A549 (cell line): ENCODE data around the gene HLA-DMB. TPM values are rescaled to one million over a fixed set of nuclear protein-coding genes. Genes with fewer than 3 reads are reported as not detected.

Experiments used
- ATAC-seq, 2 experiments: fragments of 200-7000 bp in 1 of 2; fragments of >200 bp in 1 of 2; cut with Nextera tagmentation in 1 of 2; cut with Tn5 transposase in 1 of 2; 3 replicates each; pipeline versions ENCODE4 v1.8.0 to v1.9.1; 2018 to 2020; ENCODE audit warnings: mild to moderate bottlenecking in 1 of 2, moderate library complexity in 1 of 2
- CTCF ChIA-PET: fragments of 300-600 bp; sonication (Branson Sonifier 250); formaldehyde crosslinking; extraction: SDS; loops from one replicate; lab custom pipeline; 2021; ENCODE audit warnings: antibody characterized with exemption, inconsistent platforms; lab: Yijun Ruan, JAX
- POLR2A ChIA-PET: fragments of 350-600 bp; formaldehyde crosslinking; extraction: SDS; loops from one replicate; lab custom pipeline; 2021; ENCODE audit warnings: antibody characterized with exemption, inconsistent platforms; lab: Yijun Ruan, JAX
- DNase-seq, 2 experiments: peaks; one replicate each; pipeline versions ENCODE4 v3.0.0 to v3.0.0-alpha.2; 2011 to 2016; ENCODE audit warnings: low read depth in 1 of 2, low spot score in 1 of 2
- FAIRE-seq: peaks from 2 replicates; lab custom pipeline; 2011; peaks lifted over from hg19 to GRCh38; lab: Jason Lieb, UNC
- H3K27ac ChIP-seq, 2 experiments: fragments of >200 bp; sonication (Bioruptor Twin); formaldehyde crosslinking; 3 replicates each; pipeline ENCODE4 v1.5.1; 2016 to 2017
- H3K4me1 ChIP-seq: fragments of >200 bp; sonication (Bioruptor Twin); formaldehyde crosslinking; 3 replicates; pipeline ENCODE4 v1.6.1; 2016
- H3K4me2 ChIP-seq: fragments of >200 bp; sonication (Bioruptor Twin); formaldehyde crosslinking; 3 replicates; pipeline ENCODE4 v1.6.1; 2016
- H3K4me3 ChIP-seq: fragments of >200 bp; sonication (Bioruptor Twin); formaldehyde crosslinking; 3 replicates; pipeline ENCODE4 v1.5.1; 2016
- H3K9me3 ChIP-seq: fragments of >200 bp; sonication (Bioruptor Twin); formaldehyde crosslinking; 3 replicates; pipeline ENCODE4 v1.6.1; 2016
- CBX8 ChIP-seq: fragments of 200-600 bp; sonication (generic); IDR thresholded peaks from 2 replicates; pipeline ENCODE4 v1.6.1; 2016
- EHMT2 ChIP-seq: fragments of 200-600 bp; sonication (generic); IDR thresholded peaks from 2 replicates; pipeline ENCODE4 v1.6.1; 2016; ENCODE audit warnings: antibody characterized with exemption, low read depth, mild to moderate bottlenecking, moderate library complexity
- FOSB ChIP-seq: fragments of 250-450 bp; sonication (Bioruptor Pico); IDR thresholded peaks from 2 replicates; pipeline ENCODE4 v1.5.0; 2020; ENCODE audit warnings: mild to moderate bottlenecking, moderate library complexity
- HDAC2 ChIP-seq: fragments of 200-600 bp; sonication (generic); IDR thresholded peaks from 2 replicates; pipeline ENCODE4 v1.6.1; 2016
- HEYL ChIP-seq: fragments of 250-450 bp; sonication (Bioruptor Pico); IDR thresholded peaks from 2 replicates; pipeline ENCODE4 v1.8.0; 2021; ENCODE audit warnings: mild to moderate bottlenecking, moderate library complexity
- JUN ChIP-seq, 2 experiments: fragments of >200 bp; sonication (Bioruptor Twin); formaldehyde crosslinking; IDR thresholded peaks; 2 replicates in 1 of 2; 3 replicates in 1 of 2; pipeline ENCODE4 v1.6.1; 2016 to 2017
- KDM5A ChIP-seq: fragments of 200-600 bp; sonication (generic); IDR thresholded peaks from 2 replicates; pipeline ENCODE4 v1.6.1; 2016; ENCODE audit warnings: antibody characterized with exemption, mild to moderate bottlenecking
- MAFK ChIP-seq: fragments of 450-650 bp; IDR thresholded peaks from 2 replicates; pipeline ENCODE4 v1.6.1; 2014; ENCODE audit not compliant: partially characterized antibody
- MAZ ChIP-seq: fragments of 150-350 bp; IDR thresholded peaks from 2 replicates; pipeline ENCODE4 v1.6.1; 2014; ENCODE audit warnings: antibody characterized with exemption, low read depth, low read length, borderline replicate concordance
- NFE2L2 ChIP-seq: fragments of 150-350 bp; conservative IDR thresholded peaks from 2 replicates; pipeline ENCODE4 v1.6.1; 2014; ENCODE audit warnings: low read length
- PBX3 ChIP-seq: IDR thresholded peaks from 2 replicates; pipeline ENCODE4 v1.6.1; 2012
- PHF8 ChIP-seq: fragments of 200-600 bp; sonication (generic); IDR thresholded peaks from 2 replicates; pipeline ENCODE4 v1.6.1; 2016; ENCODE audit warnings: low read depth, mild to moderate bottlenecking, antibody characterized with exemption, moderate library complexity, borderline replicate concordance
- RAD21 ChIP-seq, 2 experiments: fragments of >200 bp in 1 of 2; sonication (Bioruptor Twin) in 1 of 2; formaldehyde crosslinking in 1 of 2; IDR thresholded peaks in 1 of 2; conservative IDR thresholded peaks in 1 of 2; 2 replicates in 1 of 2; 3 replicates in 1 of 2; pipeline ENCODE4 v1.6.1; 2012 to 2018; ENCODE audit warnings: inconsistent platforms in 1 of 2
- RNF2 ChIP-seq: fragments of 200-600 bp; sonication (generic); IDR thresholded peaks from 2 replicates; pipeline ENCODE4 v1.6.1; 2016; ENCODE audit warnings: low read depth, mild to moderate bottlenecking, antibody characterized with exemption, moderate library complexity, borderline replicate concordance
- TP53 ChIP-seq: fragments of 250-450 bp; sonication (Bioruptor Pico); IDR thresholded peaks from 2 replicates; pipeline ENCODE4 v1.5.0; 2021; ENCODE audit warnings: mild to moderate bottlenecking, moderate library complexity
- WGBS: methylation state at CpG from one replicate; pipeline ENCODE4 v1.1.6; 2017; ENCODE audit errors: missing lambda C conversion rate; 5-methylcytosine and 5-hydroxymethylcytosine counted together
- polyA plus RNA-seq, 4 experiments: library from polyadenylated mRNA; depleted of rRNA in 3 of 4; stranded (reverse); fragments of >200 nt; fragmentation: RNase III in 1 of 4; extraction: RNeasy Plus Mini Kit Qiagen cat#74134 plus additional on column Dnase treatment in 1 of 4; gene quantifications; 2 replicates in 3 of 4; 3 replicates in 1 of 4; pipeline ENCODE4 v1.2.3, GENCODE V29; 2011 to 2017
- TF ChIP-seq, protein P1 (sequence below): fragments of 450-650 bp; IDR thresholded peaks from 2 replicates; pipeline ENCODE4 v1.6.1; 2014; ENCODE audit warnings: antibody characterized with exemption

The HLA-DMB gene
- polyA plus RNA-seq, 2 of the 4 experiments (the other 2 are of a cell fraction): 3.7 to 14.3 TPM

GRCh38 chr6:32973144-32974015 lies 32.6 kb upstream of the HLA-DMB start:
- POLR2A ChIA-PET: interaction anchor here (0.7 to 5.0 kb wide), 7 partner anchors 9 to 778 kb away, joined by 3 to 127 read pairs (median 8); partner anchors contain the start of gene HLA-DMA
- peak overlapping the region; percentile 83 for H3K4me2 ChIP-seq
- CTCF ChIA-PET: interaction anchor here (1.0 to 4.8 kb wide), 5 partner anchors 9 to 87 kb away, joined by 3 to 52 read pairs (median 4); partner anchors contain the start of gene HLA-DMA
- WGBS: 2% methylated on average over 17 of the region's 23 CpGs
- no peak for ATAC-seq
- peak overlapping the region; percentile 75 to 93 for H3K27ac ChIP-seq
- H3K9me3 ChIP-seq: no peaks in the 10 kb centered on the region
- H3K4me3 ChIP-seq: peak overlapping the region; percentile 72
- FAIRE-seq: no peak
- DNase-seq: peak in 1 of 2 experiments; percentile 43
- TF ChIP-seq RNF2 (no peak), HDAC2 (no peak), CBX8 (no peak), NFE2L2 (no peak), HEYL (CRISPR knock-in tag) (no peak), MAFK (no peak), JUN (IDR thresholded peaks at IDR 0.05) (no peak), KDM5A (no peak)
- H3K4me1 ChIP-seq: peaks cover 33% of the 10 kb centered on the region

- TF ChIP-seq PBX3: 0 out of 2 replicates have a peak, but pooled peaks have one; percentile 4
- peak; percentile 69; the same call in 1 of the 2 replicates for TF ChIP-seq PHF8
- peak; percentile 6; the same call in 1 of the 2 replicates for TF ChIP-seq MAZ
- 0 out of 2 replicates have a peak, but pooled peaks have one; percentile 1 for TF ChIP-seq FOSB (CRISPR knock-in tag)
- TF ChIP-seq, protein P1, sequence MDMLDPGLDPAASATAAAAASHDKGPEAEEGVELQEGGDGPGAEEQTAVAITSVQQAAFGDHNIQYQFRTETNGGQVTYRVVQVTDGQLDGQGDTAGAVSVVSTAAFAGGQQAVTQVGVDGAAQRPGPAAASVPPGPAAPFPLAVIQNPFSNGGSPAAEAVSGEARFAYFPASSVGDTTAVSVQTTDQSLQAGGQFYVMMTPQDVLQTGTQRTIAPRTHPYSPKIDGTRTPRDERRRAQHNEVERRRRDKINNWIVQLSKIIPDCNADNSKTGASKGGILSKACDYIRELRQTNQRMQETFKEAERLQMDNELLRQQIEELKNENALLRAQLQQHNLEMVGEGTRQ: peak; percentile 18; the same call in 1 of the 2 replicates
- TF ChIP-seq TP53 (CRISPR knock-in tag): no peak; the same call in 1 of the 2 replicates
- TF ChIP-seq RAD21 (conservative IDR thresholded peaks at IDR 0.05 in 1 of 2, IDR thresholded peaks at IDR 0.05 in 1 of 2): no peak
- peak; percentile 81 to 95 for TF ChIP-seq JUN (IDR thresholded peaks at IDR 0.05)
- TF ChIP-seq EHMT2: no peak
- CTCF ChIA-PET: interaction anchor here (0.7 to 4.8 kb wide), 10 partner anchors 10 to 134 kb away, joined by 3 to 52 read pairs (median 4); partner anchors contain the start of genes HLA-DMA and TAP2
Observed at GRCh38 chr6:32972353-32973143, 31.7 kb upstream of the HLA-DMB start.

More at GRCh38 chr6:32972353-32973143, 31.7 kb upstream of the HLA-DMB start:
- Histone ChIP-seq H3K4me1 (peaks cover 24% of the 10 kb centered on the region), H3K4me3 (peak overlapping the region; percentile 72), H3K27ac (peak overlapping the region; percentile 75 to 93), H3K4me2 (peak overlapping the region; percentile 83), H3K9me3 (no peaks in the 10 kb centered on the region)
- DNase-seq (peak in 1 of 2 experiments; percentile 36), ATAC-seq (peak in 1 of 2 experiments; percentile 41; a peak in 4 of 6 replicates), FAIRE-seq (no peak)
- POLR2A ChIA-PET: interaction anchor here (0.8 to 5.0 kb wide), 21 partner anchors 9 to 777 kb away, joined by 3 to 127 read pairs (median 6); partner anchors contain the start of genes B3GALT4, HLA-DMA, HLA-DMB and RGL2
- WGBS: 0% methylated on average over 8 of the region's 70 CpGs
